Esophagus squamous epithelium (tissue), 5 donors: Measurements from ENCODE around the gene CTNNA3. TPM values are rescaled to one million over a fixed set of nuclear protein-coding genes. Genes with fewer than 3 reads are reported as not detected.

ENCODE experiments used
- DNase-seq: peaks from one replicate; lab custom pipeline; 2025; lab: John Stamatoyannopoulos, UW
- H3K27ac ChIP-seq, 4 donors: fragments of 200-600 bp; sonication (generic); one replicate each; pipeline ENCODE4 v1.5.1; 2016 to 2019; ENCODE audit warnings: mild to moderate bottlenecking in 1 of 4
- H3K27me3 ChIP-seq, 4 donors: fragments of 200-600 bp; sonication (generic); 1 replicate in 3 of 4; 2 replicates in 1 of 4; pipeline versions ENCODE4 v1.5.1 to v1.6.0; 2017 to 2021; ENCODE audit warnings: antibody characterized with exemption in 1 of 4
- H3K36me3 ChIP-seq, 3 donors: fragments of 200-600 bp; sonication (generic); one replicate each; pipeline ENCODE4 v1.5.1; 2016 to 2019
- H3K4me1 ChIP-seq, 3 donors: fragments of 200-600 bp; sonication (generic); one replicate each; pipeline ENCODE4 v1.5.1; 2017 to 2019
- H3K4me3 ChIP-seq, 4 donors: fragments of 200-600 bp; sonication (generic); 1 replicate in 3 of 4; 2 replicates in 1 of 4; pipeline ENCODE4 v1.5.1; 2016 to 2019; ENCODE audit warnings: mild to moderate bottlenecking in 2 of 4, moderate library complexity in 1 of 4
- H3K9me3 ChIP-seq, 3 donors: fragments of 200-600 bp; sonication (generic); one replicate each; pipeline ENCODE4 v1.5.1; 2016 to 2019
- POLR2A ChIP-seq, 4 donors: fragments of 450-650 bp; IDR thresholded peaks; one replicate each; pipeline ENCODE4 v1.6.1; 2017; ENCODE audit warnings: antibody characterized with exemption in 4 of 4, mild to moderate bottlenecking in 4 of 4, moderate library complexity in 3 of 4
- WGBS, 2 donors: methylation state at CpG; one replicate each; pipeline ENCODE4 v1.1.5; 2018; 5-methylcytosine and 5-hydroxymethylcytosine counted together
- intact Hi-C: fragments of 100-400 bp; cut with DNase I; formaldehyde crosslinking; loops from one replicate; pipeline ENCODE4 v1.15.0; 2022
- total RNA-seq, 4 donors: library from RNA; depleted of rRNA; stranded (reverse); fragments of >200 nt; gene quantifications; one replicate each; pipeline ENCODE4 v1.1.0, GENCODE V29; 2016
- TF ChIP-seq, protein P1 (sequence below), 6 experiments: fragments of 450-650 bp in 4 of 6; fragments of 200-600 bp in 2 of 6; sonication (generic) in 2 of 6; IDR thresholded peaks; one replicate each; pipeline ENCODE4 v1.5.1; 2016 to 2019; ENCODE audit warnings: antibody characterized with exemption in 6 of 6, mild to moderate bottlenecking in 4 of 6, moderate library complexity in 4 of 6
- donor health status: DM: yes; HTN: yes; CAD: no.

CTNNA3 gene
- total RNA-seq, 4 donors from 2014 or later: 0.29 to 1.9 (median 0.61) TPM; not detected in 1

- H3K27ac ChIP-seq: no peak overlapping the region
- DNase-seq: no peak
- intact Hi-C loops: no loop called here
- TF ChIP-seq, protein P1, sequence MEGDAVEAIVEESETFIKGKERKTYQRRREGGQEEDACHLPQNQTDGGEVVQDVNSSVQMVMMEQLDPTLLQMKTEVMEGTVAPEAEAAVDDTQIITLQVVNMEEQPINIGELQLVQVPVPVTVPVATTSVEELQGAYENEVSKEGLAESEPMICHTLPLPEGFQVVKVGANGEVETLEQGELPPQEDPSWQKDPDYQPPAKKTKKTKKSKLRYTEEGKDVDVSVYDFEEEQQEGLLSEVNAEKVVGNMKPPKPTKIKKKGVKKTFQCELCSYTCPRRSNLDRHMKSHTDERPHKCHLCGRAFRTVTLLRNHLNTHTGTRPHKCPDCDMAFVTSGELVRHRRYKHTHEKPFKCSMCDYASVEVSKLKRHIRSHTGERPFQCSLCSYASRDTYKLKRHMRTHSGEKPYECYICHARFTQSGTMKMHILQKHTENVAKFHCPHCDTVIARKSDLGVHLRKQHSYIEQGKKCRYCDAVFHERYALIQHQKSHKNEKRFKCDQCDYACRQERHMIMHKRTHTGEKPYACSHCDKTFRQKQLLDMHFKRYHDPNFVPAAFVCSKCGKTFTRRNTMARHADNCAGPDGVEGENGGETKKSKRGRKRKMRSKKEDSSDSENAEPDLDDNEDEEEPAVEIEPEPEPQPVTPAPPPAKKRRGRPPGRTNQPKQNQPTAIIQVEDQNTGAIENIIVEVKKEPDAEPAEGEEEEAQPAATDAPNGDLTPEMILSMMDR (IDR thresholded peaks at IDR 0.05): no peak
- TF ChIP-seq POLR2A (IDR thresholded peaks at IDR 0.05): no peak
- no peaks in the 10 kb centered on the region for H3K36me3 ChIP-seq
- no peaks in the 10 kb centered on the region for H3K4me1 ChIP-seq
- no peak overlapping the region for H3K4me3 ChIP-seq
- 62 to 66% methylated on average over 3 of the region's 3 CpGs for WGBS, 2 donors
- no peaks in the 10 kb centered on the region for H3K27me3 ChIP-seq
- no peaks in the 10 kb centered on the region for H3K9me3 ChIP-seq
These were observed 1422.0 kb downstream of the CTNNA3 start for GRCh38 chr10:66273966-66274519.

DNA sequence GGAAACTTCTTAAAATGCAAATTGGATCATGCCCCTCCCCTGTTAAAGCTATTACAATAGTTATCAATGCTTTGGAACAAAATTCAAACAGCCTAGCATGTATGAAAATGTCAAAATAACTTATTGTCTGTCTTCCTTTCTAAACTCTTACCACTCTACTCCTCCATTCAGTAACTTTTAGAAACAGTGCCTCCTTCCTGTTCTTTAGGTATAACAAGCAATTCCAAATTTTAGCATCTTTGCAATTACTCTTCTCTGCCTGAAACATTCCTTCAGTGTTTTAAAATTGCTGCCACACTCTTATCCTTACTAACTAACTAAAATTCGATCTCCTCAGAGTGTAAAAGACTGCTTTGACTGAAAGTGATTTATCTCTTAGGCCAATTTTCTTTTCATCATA is 1430.6 kb downstream of the CTNNA3 start:
- Histone ChIP-seq H3K9me3 (no peaks in the 10 kb centered on the region), H3K4me1 (no peaks in the 10 kb centered on the region), H3K27ac (no peak overlapping the region), H3K4me3 (no peak overlapping the region), H3K36me3 (no peaks in the 10 kb centered on the region), H3K27me3 (no peaks in the 10 kb centered on the region)
- intact Hi-C loops: no loop called here
- 26 to 30% methylated on average over 1 of the region's 1 CpG for WGBS, 2 donors
- DNase-seq: no peak
- no peak for TF ChIP-seq POLR2A (IDR thresholded peaks at IDR 0.05)
- TF ChIP-seq, protein P1 (IDR thresholded peaks at IDR 0.05): no peak

GRCh38 chr10:66259836-66260235 is 1436.2 kb downstream of the CTNNA3 start:
- no peak overlapping the region for H3K27ac ChIP-seq
- H3K27me3 ChIP-seq: no peaks in the 10 kb centered on the region
- intact Hi-C loops: no loop called here
- no peak for DNase-seq
- no peaks in the 10 kb centered on the region for H3K9me3 ChIP-seq
- TF ChIP-seq, protein P1 (IDR thresholded peaks at IDR 0.05): no peak
- TF ChIP-seq POLR2A (IDR thresholded peaks at IDR 0.05): no peak
- WGBS, 2 donors: 46 to 63% methylated on average over 2 of the region's 2 CpGs
- no peak overlapping the region for H3K4me3 ChIP-seq
- H3K36me3 ChIP-seq: no peaks in the 10 kb centered on the region
- no peaks in the 10 kb centered on the region for H3K4me1 ChIP-seq

- H3K36me3 ChIP-seq: no peaks in the 10 kb centered on the region
- H3K9me3 ChIP-seq: no peaks in the 10 kb centered on the region
- 68 to 84% methylated on average over 2 of the region's 2 CpGs for WGBS, 2 donors
- no peaks in the 10 kb centered on the region for H3K4me1 ChIP-seq
- H3K4me3 ChIP-seq: no peak overlapping the region
- no peak overlapping the region for H3K27ac ChIP-seq
- H3K27me3 ChIP-seq: no peaks in the 10 kb centered on the region
- intact Hi-C loops: no loop called here
- no peak for DNase-seq
- no peak for TF ChIP-seq POLR2A (IDR thresholded peaks at IDR 0.05)
- TF ChIP-seq, protein P1 (IDR thresholded peaks at IDR 0.05): no peak
These were observed 1437.3 kb downstream of the CTNNA3 start for GRCh38 chr10:66258693-66259092.

DNA sequence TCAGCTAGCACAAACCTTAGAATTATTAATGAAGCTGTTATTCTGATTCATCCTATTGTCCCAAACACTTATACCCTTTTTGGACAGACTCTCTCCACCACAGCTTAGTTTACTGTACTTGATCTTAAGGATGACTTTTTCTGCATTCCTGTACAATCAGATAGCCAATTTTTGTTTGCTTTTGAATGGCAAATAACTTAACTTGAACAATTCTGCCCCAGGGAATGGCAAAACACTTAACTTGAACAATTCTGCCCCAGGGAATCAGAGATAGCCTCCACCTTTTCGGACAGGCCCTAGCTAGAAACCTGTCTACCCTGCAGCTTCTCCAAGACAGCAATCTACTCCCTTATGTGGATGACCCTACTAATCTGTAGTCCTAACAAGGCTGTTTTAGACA is 1438.2 kb downstream of the CTNNA3 start:
- no peak for TF ChIP-seq POLR2A (IDR thresholded peaks at IDR 0.05)
- TF ChIP-seq, protein P1 (IDR thresholded peaks at IDR 0.05): no peak
- no peak overlapping the region for H3K4me3 ChIP-seq
- H3K36me3 ChIP-seq: no peaks in the 10 kb centered on the region
- intact Hi-C loops: no loop called here
- H3K4me1 ChIP-seq: no peaks in the 10 kb centered on the region
- 53 to 80% methylated on average over 1 of the region's 1 CpG for WGBS, 2 donors
- no peak for DNase-seq
- H3K27me3 ChIP-seq: no peaks in the 10 kb centered on the region
- no peaks in the 10 kb centered on the region for H3K9me3 ChIP-seq
- no peak overlapping the region for H3K27ac ChIP-seq
